A549 (cell line): Measurements from ENCODE around the gene ZCCHC12.

Source experiments
- FOSL2 ChIP-seq, 2 experiments: fragments of 450-650 bp in 1 of 2; fragments of >200 bp in 1 of 2; sonication (Bioruptor Twin) in 1 of 2; formaldehyde crosslinking; IDR thresholded peaks; 2 replicates each; pipeline versions ENCODE4 v1.5.0 to v1.6.1; 2016 to 2020; ENCODE audit warnings: mild to moderate bottlenecking in 1 of 2, moderate library complexity in 1 of 2
- ZSCAN20 ChIP-seq: fragments of 250-450 bp; sonication (Bioruptor Pico); IDR thresholded peaks from 2 replicates; pipeline ENCODE4 v1.8.0; 2022; ENCODE audit warnings: mild to moderate bottlenecking, moderate library complexity

DNA sequence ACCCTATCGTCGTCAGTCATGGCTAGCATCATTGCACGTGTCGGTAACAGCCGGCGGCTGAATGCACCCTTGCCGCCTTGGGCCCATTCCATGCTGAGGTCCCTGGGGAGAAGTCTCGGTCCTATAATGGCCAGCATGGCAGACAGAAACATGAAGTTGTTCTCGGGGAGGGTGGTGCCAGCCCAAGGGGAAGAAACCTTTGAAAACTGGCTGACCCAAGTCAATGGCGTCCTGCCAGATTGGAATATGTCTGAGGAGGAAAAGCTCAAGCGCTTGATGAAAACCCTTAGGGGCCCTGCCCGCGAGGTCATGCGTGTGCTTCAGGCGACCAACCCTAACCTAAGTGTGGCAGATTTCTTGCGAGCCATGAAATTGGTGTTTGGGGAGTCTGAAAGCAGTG, 1.6 kb downstream of the ZCCHC12 start:
- TF ChIP-seq ZSCAN20 (CRISPR knock-in tag) (no peak), FOSL2 (IDR thresholded peaks at IDR 0.05) (no peak), FOSL2 (CRISPR knock-in tag; IDR thresholded peaks at IDR 0.05) (no peak)
